H1 (cell line): ENCODE data around the gene CALM1.

Source experiments
- BRCA1 ChIP-seq: IDR thresholded peaks from 2 replicates; pipeline ENCODE4 v1.6.1; 2012; ENCODE audit warnings: low read depth, low read length, improper control_type of control experiment
- CEBPB ChIP-seq: IDR thresholded peaks from 2 replicates; pipeline ENCODE4 v1.6.1; 2012; ENCODE audit warnings: low read depth, low read length
- EP300 ChIP-seq, 2 experiments: IDR thresholded peaks; 1 replicate in 1 of 2; 2 replicates in 1 of 2; pipeline ENCODE4 v1.6.1; 2011 to 2012; ENCODE audit warnings: low read depth in 2 of 2, low read length in 2 of 2, mild to moderate bottlenecking in 2 of 2, borderline replicate concordance in 1 of 2, inconsistent platforms in 1 of 2, moderate library complexity in 1 of 2
- EZH2 ChIP-seq: fragments of 200-600 bp; sonication (generic); IDR thresholded peaks from 2 replicates; pipeline ENCODE4 v1.7.1; 2012; ENCODE audit warnings: low read depth, mild to moderate bottlenecking, moderate library complexity, low read length, inconsistent platforms; ENCODE audit not compliant: severe bottlenecking
- GABPA ChIP-seq: IDR thresholded peaks from 2 replicates; pipeline ENCODE4 v1.6.1; 2011; ENCODE audit warnings: mild to moderate bottlenecking, low read length, moderate library complexity, borderline replicate concordance; ENCODE audit not compliant: insufficient read depth
- POLR2A ChIP-seq, 2 experiments: IDR thresholded peaks; 1 replicate in 1 of 2; 2 replicates in 1 of 2; pipeline ENCODE4 v1.6.1; 2011; ENCODE audit warnings: low read depth in 2 of 2, low read length in 2 of 2, mild to moderate bottlenecking in 2 of 2; ENCODE audit errors: control extremely low read depth in 1 of 2
- POLR2AphosphoS5 ChIP-seq: IDR thresholded peaks from 2 replicates; pipeline ENCODE4 v1.6.1; 2011; ENCODE audit warnings: low read depth, low read length
- RAD21 ChIP-seq, 2 experiments: IDR thresholded peaks in 1 of 2; conservative IDR thresholded peaks in 1 of 2; 2 replicates each; pipeline ENCODE4 v1.6.1; 2011; ENCODE audit warnings: low read depth in 2 of 2, low read length in 2 of 2, improper control_type of control experiment in 1 of 2, inconsistent platforms in 1 of 2, mild to moderate bottlenecking in 1 of 2, moderate library complexity in 1 of 2
- SP1 ChIP-seq: IDR thresholded peaks from 2 replicates; pipeline ENCODE4 v1.6.1; 2011; ENCODE audit warnings: low read depth, low read length
- USF2 ChIP-seq: IDR thresholded peaks from 2 replicates; pipeline ENCODE4 v1.6.1; 2011; ENCODE audit warnings: low read length, improper control_type of control experiment
- TF ChIP-seq, protein P1 (sequence below), 3 experiments: IDR thresholded peaks; 1 replicate in 2 of 3; 2 replicates in 1 of 3; pipeline versions ENCODE4 v1.5.1 to v1.6.1; 2011; ENCODE audit warnings: low read length in 3 of 3, mild to moderate bottlenecking in 3 of 3, inconsistent platforms in 2 of 3, low read depth in 1 of 3, moderate library complexity in 1 of 3; ENCODE audit not compliant: insufficient read depth in 1 of 3; ENCODE audit errors: control extremely low read depth in 1 of 3
- TF ChIP-seq, protein P2 (sequence below): IDR thresholded peaks from 2 replicates; pipeline ENCODE4 v1.6.1; 2011; ENCODE audit warnings: low read depth, mild to moderate bottlenecking, low read length; ENCODE audit not compliant: insufficient read depth

GRCh38 chr14:90362558-90362896 is 34.3 kb upstream of the CALM1 start:
- TF ChIP-seq POLR2A (IDR thresholded peaks at IDR 0.05; ENCODE audit: control extremely low read depth in 1 of 2, low read depth in 2 of 2, low read length in 2 of 2) (no peak), GABPA (no peak), SP1 (no peak), CEBPB (no peak), POLR2AphosphoS5 (no peak), USF2 (no peak), EP300 (IDR thresholded peaks at IDR 0.05; ENCODE audit: borderline replicate concordance in 1 of 2, low read depth in 2 of 2, low read length in 2 of 2) (no peak), BRCA1 (no peak), EZH2 (no peak), RAD21 (IDR thresholded peaks at IDR 0.05 in 1 of 2, conservative IDR thresholded peaks at IDR 0.05 in 1 of 2; ENCODE audit: low read depth in 2 of 2, low read length in 2 of 2) (no peak)
- TF ChIP-seq, protein P1, sequence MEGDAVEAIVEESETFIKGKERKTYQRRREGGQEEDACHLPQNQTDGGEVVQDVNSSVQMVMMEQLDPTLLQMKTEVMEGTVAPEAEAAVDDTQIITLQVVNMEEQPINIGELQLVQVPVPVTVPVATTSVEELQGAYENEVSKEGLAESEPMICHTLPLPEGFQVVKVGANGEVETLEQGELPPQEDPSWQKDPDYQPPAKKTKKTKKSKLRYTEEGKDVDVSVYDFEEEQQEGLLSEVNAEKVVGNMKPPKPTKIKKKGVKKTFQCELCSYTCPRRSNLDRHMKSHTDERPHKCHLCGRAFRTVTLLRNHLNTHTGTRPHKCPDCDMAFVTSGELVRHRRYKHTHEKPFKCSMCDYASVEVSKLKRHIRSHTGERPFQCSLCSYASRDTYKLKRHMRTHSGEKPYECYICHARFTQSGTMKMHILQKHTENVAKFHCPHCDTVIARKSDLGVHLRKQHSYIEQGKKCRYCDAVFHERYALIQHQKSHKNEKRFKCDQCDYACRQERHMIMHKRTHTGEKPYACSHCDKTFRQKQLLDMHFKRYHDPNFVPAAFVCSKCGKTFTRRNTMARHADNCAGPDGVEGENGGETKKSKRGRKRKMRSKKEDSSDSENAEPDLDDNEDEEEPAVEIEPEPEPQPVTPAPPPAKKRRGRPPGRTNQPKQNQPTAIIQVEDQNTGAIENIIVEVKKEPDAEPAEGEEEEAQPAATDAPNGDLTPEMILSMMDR (IDR thresholded peaks at IDR 0.05; ENCODE audit: control extremely low read depth in 1 of 3, insufficient read depth in 1 of 3, low read depth in 1 of 3, low read length in 3 of 3): no peak
- TF ChIP-seq, protein P2, sequence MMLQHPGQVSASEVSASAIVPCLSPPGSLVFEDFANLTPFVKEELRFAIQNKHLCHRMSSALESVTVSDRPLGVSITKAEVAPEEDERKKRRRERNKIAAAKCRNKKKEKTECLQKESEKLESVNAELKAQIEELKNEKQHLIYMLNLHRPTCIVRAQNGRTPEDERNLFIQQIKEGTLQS: no peak
